ENCODE measurements around the gene NLRP9.
A peak's percentile ranks its signal among the peaks of the same experiment; 100 is the strongest.

The NLRP9 gene

GRCh38 chr19:55681131-55682092 lies 56.8 kb downstream of the NLRP9 start:
- peak; percentile 16 for DNase-seq (ENCODE audit: low read depth, low spot score)
- no peak for TF ChIP-seq CTCF (IDR thresholded peaks at IDR 0.05; ENCODE audit: low read depth, low read length)

DNA sequence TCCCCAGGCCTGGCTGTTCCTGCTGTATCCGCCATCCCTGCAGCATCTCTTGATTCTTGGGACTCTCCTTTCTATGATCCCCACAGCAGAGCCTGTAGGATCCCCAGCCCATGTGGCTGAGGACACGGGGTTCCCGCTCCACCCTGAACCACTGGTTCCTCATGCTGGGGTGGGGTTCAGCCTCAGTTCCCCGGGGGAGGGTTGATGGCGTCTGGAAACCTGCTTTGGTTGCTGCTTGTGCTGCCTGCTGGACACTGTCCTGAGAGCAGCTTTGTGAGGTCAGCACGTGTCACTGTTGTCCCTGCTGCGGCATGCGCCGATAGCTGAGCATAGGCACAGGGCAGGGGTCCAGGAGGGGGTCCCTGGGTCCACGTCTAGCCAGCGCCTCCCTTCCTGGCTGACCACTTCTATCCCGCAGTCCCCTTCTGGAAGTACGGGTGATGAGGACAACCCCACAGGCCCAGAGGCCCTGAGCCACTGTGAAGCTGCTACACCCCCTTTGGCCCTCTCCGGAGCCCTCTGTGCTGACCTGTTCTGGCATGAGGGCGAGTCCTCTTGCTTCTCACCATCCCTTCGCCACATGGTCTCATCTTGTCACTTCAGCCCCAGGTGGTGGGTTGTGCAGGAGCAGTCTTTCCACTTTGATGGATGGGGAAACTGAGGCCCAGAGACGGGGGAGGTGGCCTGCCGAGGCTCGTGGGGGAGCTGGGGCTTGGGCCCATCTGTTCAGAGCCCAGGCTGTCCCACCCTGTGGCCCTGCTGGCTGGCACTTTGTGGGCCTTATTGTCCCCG lies 57.7 kb downstream of the NLRP9 start:
- in situ Hi-C loops (cut with HindIII; ENCODE audit: low sequenced_read_pairs), result no loop called here
- no peak for DNase-seq (ENCODE audit: low read depth, low spot score)
- no peak for TF ChIP-seq CTCF (IDR thresholded peaks at IDR 0.05; ENCODE audit: low read depth, low read length)
- H3K4me3 ChIP-seq (ENCODE audit: low read depth, low read length), result no peak overlapping the region

More at GRCh38 chr19:55681131-55682092, 56.8 kb downstream of the NLRP9 start:
- in situ Hi-C loops (cut with HindIII; ENCODE audit: low sequenced_read_pairs), result no loop called here
- H3K4me3 ChIP-seq (ENCODE audit: low read depth, low read length), result no peak overlapping the region

- TF ChIP-seq CTCF (IDR thresholded peaks at IDR 0.05; ENCODE audit: low read depth, low read length), result no peak
- no peak overlapping the region for H3K4me3 ChIP-seq (ENCODE audit: low read depth, low read length)
- DNase-seq (ENCODE audit: low read depth, low spot score), result no peak
- in situ Hi-C loops (cut with HindIII; ENCODE audit: low sequenced_read_pairs), result no loop called here
Measured at GRCh38 chr19:55679343-55680257, 58.6 kb downstream of the NLRP9 start.

GRCh38 chr19:55678121-55678671 lies 60.0 kb downstream of the NLRP9 start:
- no peak overlapping the region for H3K4me3 ChIP-seq (ENCODE audit: low read depth, low read length)
- in situ Hi-C loops (cut with HindIII; ENCODE audit: low sequenced_read_pairs), result no loop called here
- TF ChIP-seq CTCF (IDR thresholded peaks at IDR 0.05; ENCODE audit: low read depth, low read length), result no peak
- no peak for DNase-seq (ENCODE audit: low read depth, low spot score)

- in situ Hi-C loops (cut with HindIII; ENCODE audit: low sequenced_read_pairs), result no loop called here
- no peak overlapping the region for H3K4me3 ChIP-seq (ENCODE audit: low read depth, low read length)
- TF ChIP-seq CTCF (IDR thresholded peaks at IDR 0.05; ENCODE audit: low read depth, low read length), result no peak
- no peak for DNase-seq (ENCODE audit: low read depth, low spot score)
Measured at GRCh38 chr19:55677572-55678028, 60.6 kb downstream of the NLRP9 start.
